CD4-positive, alpha-beta T cell treated with Interleukin-4 for 1 hour (primary cell): ENCODE results near the gene GINS1.
"Not testable (repeated sequence)": the region's sequence is repeated elsewhere in the genome, so short reads cannot be mapped to it uniquely, and the experiment has no call there.

Source experiments
- DNase-seq, 2 donors: peaks; one replicate each; pipeline ENCODE4 v3.0.0-alpha.2; 2020 to 2022

Gene GINS1

DNA sequence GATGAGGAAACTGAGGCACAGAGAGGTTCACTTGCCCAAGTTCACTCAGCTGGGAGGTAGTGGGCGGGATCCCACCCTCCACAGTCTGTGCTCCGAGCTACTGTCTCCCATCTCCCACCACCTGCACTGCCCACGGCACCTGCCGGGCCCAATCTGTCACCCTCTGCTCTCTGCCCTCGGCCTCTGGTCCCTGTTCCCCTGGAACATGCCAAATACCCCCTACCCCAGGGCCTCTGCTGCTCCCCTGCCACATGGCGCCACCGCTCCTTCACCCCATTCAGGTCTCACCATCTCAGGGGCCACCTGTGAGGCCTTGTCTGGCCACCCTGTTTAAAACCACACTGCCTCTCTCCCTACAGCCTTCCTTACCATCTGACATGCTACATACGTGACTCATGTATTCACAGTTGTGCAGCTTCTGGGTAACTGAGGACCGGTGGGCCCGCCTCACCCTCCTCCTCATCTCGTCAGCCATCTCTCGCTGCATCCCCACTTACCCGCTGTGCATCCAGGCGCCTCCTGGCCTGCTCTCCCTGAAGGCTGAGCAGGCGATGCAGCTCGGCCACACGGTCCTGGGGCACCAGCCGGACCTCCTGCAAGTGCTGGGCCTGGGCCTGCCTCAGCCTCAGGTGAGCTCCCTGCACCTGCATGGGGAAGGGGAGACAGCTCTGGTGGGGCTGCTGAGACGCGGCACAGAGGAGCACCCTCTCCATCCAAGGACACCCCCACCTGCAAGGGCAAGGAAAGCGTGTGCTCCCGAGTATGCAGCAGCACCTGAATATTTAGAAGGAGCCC is 50.6 kb downstream of the GINS1 start:
- no peak for DNase-seq

DNA sequence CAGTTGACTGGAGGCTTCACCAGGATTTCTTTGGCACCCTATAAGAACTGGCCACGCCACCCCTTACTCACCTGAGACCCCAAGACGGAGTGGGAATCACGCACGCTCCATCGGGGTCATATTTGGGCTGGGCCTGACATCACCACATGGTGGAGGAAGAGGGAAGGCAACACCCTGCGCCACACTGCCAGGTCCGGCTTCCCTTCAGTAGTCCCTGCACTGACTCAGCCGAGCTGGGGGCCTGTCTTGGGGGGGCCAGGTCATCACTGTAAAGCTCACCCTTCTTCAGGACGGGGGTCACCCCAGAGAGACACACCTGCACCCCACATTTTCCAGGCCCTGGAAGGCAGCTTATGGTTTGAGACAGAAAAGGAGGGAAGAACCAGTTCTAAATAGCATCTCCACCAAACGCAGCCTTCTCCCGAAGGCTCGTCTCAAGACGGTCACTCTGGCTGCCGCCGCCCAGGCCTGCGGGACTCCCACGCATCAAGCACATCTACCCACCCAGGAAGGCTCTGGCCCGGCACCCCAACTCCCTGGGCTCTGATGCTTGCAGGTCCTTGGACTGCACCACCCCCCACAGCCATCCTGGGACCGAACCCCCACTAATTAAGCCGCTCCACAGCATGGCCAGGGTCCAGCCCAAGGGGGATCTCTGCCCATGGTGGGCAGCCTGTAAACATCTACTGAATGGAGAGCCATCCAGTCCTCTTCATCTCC is 51.8 kb downstream of the GINS1 start:
- DNase-seq, result no peak

GRCh38 chr20:25459916-25460535 is 52.6 kb downstream of the GINS1 start:
- no peak for DNase-seq

DNA sequence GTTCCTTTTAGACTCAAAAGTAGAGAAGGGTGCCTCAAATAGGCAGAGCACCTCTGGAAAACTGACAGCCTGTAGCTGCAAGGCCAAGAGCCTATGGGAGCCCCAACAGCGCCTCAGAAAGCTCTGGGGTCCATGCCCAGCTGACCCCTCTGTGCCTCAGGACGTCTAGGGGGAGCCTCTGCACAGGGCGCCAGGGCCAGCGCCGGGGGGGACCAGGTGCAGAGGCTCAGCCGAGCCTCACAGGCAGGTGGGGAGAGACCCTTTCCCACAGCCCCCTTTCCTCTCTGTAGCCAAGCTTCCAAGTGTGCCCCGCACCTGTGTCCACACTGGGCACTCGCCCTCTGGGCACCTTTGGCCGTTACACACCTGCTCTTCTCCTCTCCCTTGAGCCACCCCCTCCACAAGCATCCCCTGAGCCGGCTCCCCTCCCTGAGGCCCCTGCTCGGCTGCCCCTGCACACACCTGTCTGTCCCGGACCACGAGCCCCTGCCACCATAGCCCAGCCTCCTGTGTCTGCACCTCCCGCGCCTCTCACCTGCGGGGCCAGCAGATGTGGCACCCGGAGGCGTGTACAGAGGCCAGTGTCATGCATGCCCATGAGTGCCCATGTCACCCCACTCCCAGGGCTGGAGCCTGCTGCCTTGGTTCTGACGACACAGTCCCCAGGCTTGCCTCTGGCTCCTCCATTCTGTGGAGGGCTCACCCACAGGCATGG is 53.2 kb downstream of the GINS1 start:
- no peak for DNase-seq

- no peak for DNase-seq
These were observed 53.8 kb downstream of the GINS1 start for GRCh38 chr20:25461281-25461650.

- DNase-seq, result no peak
These were observed 54.5 kb downstream of the GINS1 start for GRCh38 chr20:25461786-25462545.

GRCh38 chr20:25464501-25465242 is 57.2 kb downstream of the GINS1 start:
- no peak for DNase-seq

- no peak for DNase-seq
These were observed 58.0 kb downstream of the GINS1 start for GRCh38 chr20:25465243-25466135.

- no peak for DNase-seq
These were observed 59.4 kb downstream of the GINS1 start for GRCh38 chr20:25466846-25467245.

DNA sequence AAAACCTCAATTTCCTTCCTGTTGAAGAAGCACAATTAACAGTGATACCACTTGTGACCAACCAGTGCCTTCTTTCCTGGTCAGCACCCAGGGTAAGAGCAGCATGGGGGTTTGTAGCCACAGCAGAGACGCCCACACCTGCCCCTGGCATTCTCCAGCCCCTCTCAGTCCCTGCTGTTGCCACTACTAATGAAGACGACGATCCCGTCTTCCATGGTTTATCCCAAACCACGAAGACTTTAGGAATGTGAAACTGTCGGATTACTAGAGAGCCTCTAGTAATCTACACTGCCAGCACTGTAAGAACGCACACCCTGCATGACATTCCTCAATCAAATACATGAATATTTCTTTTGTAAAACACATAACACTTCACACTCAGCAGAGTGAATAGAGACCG is 60.0 kb downstream of the GINS1 start:
- DNase-seq, result no peak

DNA sequence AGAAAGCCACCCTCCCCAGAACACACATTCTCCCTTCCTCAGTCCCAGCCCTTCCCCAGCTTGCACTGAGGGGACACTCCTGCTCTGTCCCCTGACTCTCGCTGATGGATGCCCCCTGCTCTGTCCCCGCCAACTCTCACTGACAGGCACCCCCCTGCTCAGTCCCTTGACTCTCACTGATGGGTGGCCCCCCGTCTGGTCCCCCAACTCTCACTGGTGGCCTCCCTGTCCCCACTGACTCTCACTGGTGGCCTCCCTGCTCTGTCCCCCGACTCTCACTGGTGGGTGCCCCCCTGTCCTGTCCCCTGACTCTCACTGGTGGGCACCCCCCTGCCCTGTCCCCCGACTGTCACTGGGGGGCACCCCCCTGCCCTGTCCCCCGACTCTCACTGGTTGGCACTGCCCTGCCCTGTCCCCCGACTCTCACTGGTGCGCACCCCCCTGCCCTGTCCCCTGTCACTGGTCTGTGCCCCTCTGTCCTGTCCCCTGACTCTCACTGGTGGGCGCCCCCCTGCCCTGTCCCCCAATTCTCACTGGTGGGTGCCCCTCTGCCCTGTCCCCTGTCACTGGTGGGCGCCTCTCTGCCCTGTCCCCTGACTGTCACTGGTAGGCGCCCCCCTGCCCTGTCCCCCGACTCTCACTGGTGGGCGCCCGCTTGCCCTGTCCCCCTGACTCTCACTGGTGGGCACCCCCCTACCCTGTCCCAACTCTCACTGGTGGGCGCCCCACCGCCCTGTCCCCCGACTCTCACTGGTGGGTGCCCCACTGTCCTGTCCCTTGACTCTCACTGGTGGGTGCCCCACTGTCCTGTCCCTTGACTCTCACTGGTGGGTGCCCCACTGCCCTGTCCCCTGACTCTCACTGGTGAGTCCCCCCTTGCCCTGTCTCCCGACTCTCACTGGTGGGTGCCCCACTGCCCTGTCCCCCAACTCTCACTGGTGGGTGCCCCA is 60.9 kb downstream of the GINS1 start:
- DNase-seq, result no peak

GRCh38 chr20:25469558-25469957 is 62.1 kb downstream of the GINS1 start:
- DNase-seq, result no peak

GRCh38 chr20:25470045-25470444 is 62.6 kb downstream of the GINS1 start:
- DNase-seq, result peak; percentile 37 to 43

DNA sequence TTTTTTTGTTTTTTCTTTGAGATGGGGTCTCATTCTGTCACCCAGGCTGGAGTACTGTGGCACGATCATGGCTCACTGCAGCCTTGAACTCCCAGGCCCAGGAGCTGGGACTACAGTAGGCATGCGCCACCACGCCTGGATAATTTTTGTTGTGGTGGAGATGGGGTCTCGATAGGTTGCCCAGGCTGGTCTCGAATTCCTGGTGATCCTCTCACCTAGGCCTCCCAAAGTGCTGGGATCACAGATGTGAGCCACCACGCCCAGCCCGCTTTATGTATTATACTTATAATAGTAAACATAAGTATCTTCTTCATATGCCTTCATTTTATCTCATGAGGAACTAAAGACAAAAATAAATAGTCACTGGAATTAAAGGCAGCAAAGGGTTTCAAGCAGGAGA is 63.5 kb downstream of the GINS1 start:
- DNase-seq, result no peak

DNA sequence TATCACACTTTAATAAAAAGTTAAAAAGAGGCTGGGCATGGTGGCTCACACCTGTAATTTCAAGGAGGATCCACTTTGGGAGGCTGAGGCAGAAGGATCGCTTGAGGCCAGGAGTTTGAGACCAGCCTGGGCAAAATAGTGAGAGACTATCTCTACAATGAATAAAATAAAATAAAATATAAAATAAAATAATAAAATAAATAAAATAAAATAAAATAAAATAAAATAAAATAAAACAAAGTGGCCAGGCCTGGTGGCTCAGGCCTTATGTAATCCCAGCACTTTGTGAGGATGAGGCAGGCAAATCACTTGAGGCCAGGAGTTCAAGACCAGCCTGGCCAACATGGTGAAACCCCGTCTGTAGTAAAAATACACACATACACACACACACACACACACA is 65.8 kb downstream of the GINS1 start:
- not testable (repeated sequence) for DNase-seq

GRCh38 chr20:25476106-25477013 is 68.9 kb downstream of the GINS1 start:
- no peak for DNase-seq

DNA sequence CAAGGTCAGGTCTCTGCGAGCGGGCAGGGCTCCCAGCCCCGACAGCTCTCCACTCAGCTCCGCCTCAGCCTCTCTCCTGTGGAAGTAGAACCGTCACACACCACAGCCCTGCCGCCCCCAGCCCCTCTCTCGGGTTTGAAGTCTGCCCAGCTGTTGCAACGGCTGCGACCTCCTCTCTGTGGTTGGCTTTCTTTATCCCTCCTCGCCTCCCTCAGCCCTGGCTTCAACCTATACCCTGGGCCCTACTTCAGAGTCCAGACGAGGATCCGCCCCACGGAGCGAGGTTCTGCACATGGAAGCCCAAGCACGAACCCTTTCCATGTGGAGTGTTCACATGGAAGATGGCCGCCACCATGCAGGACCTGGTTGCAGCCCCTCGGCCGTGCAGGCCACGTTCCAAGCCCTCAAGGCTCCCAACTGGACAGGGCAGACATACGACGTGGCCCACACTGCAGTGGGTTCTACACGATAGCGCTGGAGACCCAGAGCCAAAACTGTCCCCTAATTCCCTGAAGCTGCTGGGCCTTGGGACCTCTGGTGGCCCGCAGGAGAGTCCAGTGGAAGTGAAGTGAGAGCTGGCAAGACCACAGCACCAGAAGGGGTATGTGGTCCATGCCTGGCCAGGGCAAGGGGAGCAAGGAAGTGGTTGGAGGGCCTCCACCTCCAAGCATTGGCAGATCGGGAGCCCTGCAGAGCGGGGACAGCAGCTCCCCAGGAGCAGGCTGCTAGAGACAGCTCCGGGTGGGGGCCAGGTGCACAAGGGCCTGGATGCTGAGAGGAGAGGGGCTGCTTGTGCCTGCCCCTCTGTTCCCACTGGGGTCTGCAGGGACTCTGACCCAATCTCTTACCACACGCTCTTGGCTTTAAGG is 69.8 kb downstream of the GINS1 start:
- DNase-seq, result no peak
